GM10266 (cell line): ENCODE data around the gene FRMPD2.

Experiments
- DNase-seq: peaks from one replicate; pipeline ENCODE4 v3.0.0; 2012; ENCODE audit errors: extremely low spot score
- CTCF ChIP-seq: IDR thresholded peaks from 2 replicates; pipeline ENCODE4 v1.5.1; 2012; ENCODE audit warnings: mild to moderate bottlenecking, low read depth; ENCODE audit not compliant: control insufficient read depth, insufficient read depth; ENCODE audit errors: missing control alignments

FRMPD2 gene

GRCh38 chr10:48306870-48307710 lies 32.6 kb upstream of the FRMPD2 start:
- peak; percentile 71 for DNase-seq
- TF ChIP-seq CTCF = no peak

GRCh38 chr10:48306265-48306869 lies 31.9 kb upstream of the FRMPD2 start, which contains the start of gene MAPK8:
TSS of gene MAPK8 (plus strand) at chr10:48306677. CDS start at chr10:48401661, 94,984 bp downstream.
- no peak for TF ChIP-seq CTCF
- DNase-seq = peak; percentile 99

GRCh38 chr10:48305905-48306264 lies 31.4 kb upstream of the FRMPD2 start:
- DNase-seq = no peak
- no peak for TF ChIP-seq CTCF

GRCh38 chr10:48302515-48303476 lies 28.3 kb upstream of the FRMPD2 start:
- no peak for DNase-seq
- TF ChIP-seq CTCF = no peak

- no peak for TF ChIP-seq CTCF
- no peak for DNase-seq
Measured at GRCh38 chr10:48300556-48300955, 26.1 kb upstream of the FRMPD2 start.

GRCh38 chr10:48299692-48300091 lies 25.2 kb upstream of the FRMPD2 start:
- no peak for DNase-seq
- TF ChIP-seq CTCF = no peak

GRCh38 chr10:48299066-48299465 lies 24.6 kb upstream of the FRMPD2 start:
- DNase-seq = no peak
- no peak for TF ChIP-seq CTCF
